ENCODE results near the gene USP40.

USP40 gene

GRCh38 chr2:233513953-233514655, 52.5 kb downstream of the USP40 start:
- TF ChIP-seq CTCF (conservative IDR thresholded peaks at IDR 0.05; ENCODE audit: low read depth, low read length) = no peak
- no peak for DNase-seq (ENCODE audit: low read depth)
- H3K4me3 ChIP-seq (ENCODE audit: low read length) = no peak overlapping the region

- TF ChIP-seq CTCF (conservative IDR thresholded peaks at IDR 0.05; ENCODE audit: low read depth, low read length) = no peak
- no peak overlapping the region for H3K4me3 ChIP-seq (ENCODE audit: low read length)
- no peak for DNase-seq (ENCODE audit: low read depth)
Measured at GRCh38 chr2:233503947-233504637, 62.5 kb downstream of the USP40 start.

GRCh38 chr2:233503481-233503880, 63.1 kb downstream of the USP40 start:
- H3K4me3 ChIP-seq (ENCODE audit: low read length) = no peak overlapping the region
- TF ChIP-seq CTCF (conservative IDR thresholded peaks at IDR 0.05; ENCODE audit: low read depth, low read length) = no peak
- DNase-seq (ENCODE audit: low read depth) = no peak

GRCh38 chr2:233501198-233502076, 65.1 kb downstream of the USP40 start:
- no peak for DNase-seq (ENCODE audit: low read depth)
- H3K4me3 ChIP-seq (ENCODE audit: low read length) = no peak overlapping the region
- TF ChIP-seq CTCF (conservative IDR thresholded peaks at IDR 0.05; ENCODE audit: low read depth, low read length) = no peak

- no peak overlapping the region for H3K4me3 ChIP-seq (ENCODE audit: low read length)
- TF ChIP-seq CTCF (conservative IDR thresholded peaks at IDR 0.05; ENCODE audit: low read depth, low read length) = no peak
- DNase-seq (ENCODE audit: low read depth) = no peak
Measured at GRCh38 chr2:233499928-233500327, 66.7 kb downstream of the USP40 start.

- H3K4me3 ChIP-seq (ENCODE audit: low read length) = no peak overlapping the region
- no peak for TF ChIP-seq CTCF (conservative IDR thresholded peaks at IDR 0.05; ENCODE audit: low read depth, low read length)
- no peak for DNase-seq (ENCODE audit: low read depth)
Measured at GRCh38 chr2:233498126-233498525, 68.5 kb downstream of the USP40 start.

Data from retinal pigment epithelial cell (primary cell).